ENCODE results near the gene UGT1A8.

Gene UGT1A8

DNA sequence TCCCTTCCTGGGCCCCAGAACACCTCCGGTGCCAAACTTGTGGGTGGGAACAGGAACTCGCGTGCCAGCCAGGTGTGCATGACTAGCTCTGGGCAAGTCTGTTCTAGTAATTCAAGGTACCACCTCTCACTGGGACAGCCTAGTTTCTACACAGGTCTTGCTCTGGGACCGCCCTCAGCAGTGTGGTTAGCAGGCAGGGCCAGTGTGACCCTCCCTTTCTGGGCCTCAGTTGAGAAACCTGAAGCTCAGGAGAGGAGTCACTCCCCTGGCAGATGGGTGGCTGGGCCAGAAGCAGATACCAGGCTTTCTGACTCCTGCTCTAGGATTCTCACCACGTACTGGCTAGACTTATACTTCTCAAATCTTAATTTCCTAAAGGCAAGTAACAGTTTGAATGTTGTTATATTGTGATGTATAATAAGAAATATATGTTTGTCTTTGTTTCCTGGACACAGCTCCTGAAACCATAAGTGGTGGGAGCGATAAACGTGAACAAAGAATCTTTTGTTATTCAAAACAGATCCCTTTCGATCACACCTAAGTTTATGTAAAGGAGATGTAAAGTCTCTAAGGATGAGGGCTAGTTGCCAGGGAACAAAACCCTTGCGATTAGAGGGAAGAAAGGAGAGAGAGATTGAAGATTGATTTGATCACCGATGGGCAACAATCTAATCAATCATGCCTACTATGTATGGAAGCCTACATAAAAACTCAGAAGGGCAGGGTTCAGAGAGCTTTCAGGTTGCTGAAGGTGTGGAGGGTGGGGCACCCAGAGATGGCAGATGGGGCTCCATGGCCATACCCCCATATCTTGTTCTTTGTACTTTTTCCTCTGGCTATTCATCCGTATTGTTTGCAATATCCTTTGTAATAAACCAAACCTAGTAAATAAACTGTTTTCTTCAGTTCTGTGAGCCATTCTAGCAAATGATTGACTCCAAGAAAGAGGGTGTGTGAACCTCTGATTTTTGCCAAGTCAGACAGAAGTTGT is 74.3 kb downstream of the UGT1A8 start:
- H3K9me3 ChIP-seq (ENCODE audit: insufficient read depth, low read length): no peaks in the 10 kb centered on the region
- H3K4me2 ChIP-seq (ENCODE audit: low read depth, low read length, poor library complexity, severe bottlenecking): no peak overlapping the region
- TF ChIP-seq, protein P1, sequence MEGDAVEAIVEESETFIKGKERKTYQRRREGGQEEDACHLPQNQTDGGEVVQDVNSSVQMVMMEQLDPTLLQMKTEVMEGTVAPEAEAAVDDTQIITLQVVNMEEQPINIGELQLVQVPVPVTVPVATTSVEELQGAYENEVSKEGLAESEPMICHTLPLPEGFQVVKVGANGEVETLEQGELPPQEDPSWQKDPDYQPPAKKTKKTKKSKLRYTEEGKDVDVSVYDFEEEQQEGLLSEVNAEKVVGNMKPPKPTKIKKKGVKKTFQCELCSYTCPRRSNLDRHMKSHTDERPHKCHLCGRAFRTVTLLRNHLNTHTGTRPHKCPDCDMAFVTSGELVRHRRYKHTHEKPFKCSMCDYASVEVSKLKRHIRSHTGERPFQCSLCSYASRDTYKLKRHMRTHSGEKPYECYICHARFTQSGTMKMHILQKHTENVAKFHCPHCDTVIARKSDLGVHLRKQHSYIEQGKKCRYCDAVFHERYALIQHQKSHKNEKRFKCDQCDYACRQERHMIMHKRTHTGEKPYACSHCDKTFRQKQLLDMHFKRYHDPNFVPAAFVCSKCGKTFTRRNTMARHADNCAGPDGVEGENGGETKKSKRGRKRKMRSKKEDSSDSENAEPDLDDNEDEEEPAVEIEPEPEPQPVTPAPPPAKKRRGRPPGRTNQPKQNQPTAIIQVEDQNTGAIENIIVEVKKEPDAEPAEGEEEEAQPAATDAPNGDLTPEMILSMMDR (IDR thresholded peaks at IDR 0.05; ENCODE audit: insufficient read depth, low read length, poor library complexity, severe bottlenecking): no peak
- TF ChIP-seq EZH2phosphoT487 (conservative IDR thresholded peaks at IDR 0.05; ENCODE audit: low read length): no peak
- H3K27me3 ChIP-seq (ENCODE audit: low read length): no peaks in the 10 kb centered on the region
- no peaks in the 10 kb centered on the region for H3K79me2 ChIP-seq (ENCODE audit: insufficient read depth, low read length)
- no peaks in the 10 kb centered on the region for H3F3A ChIP-seq (ENCODE audit: insufficient read depth)
- H3K4me3 ChIP-seq (ENCODE audit: insufficient read depth, low read length, poor library complexity, severe bottlenecking): no peak overlapping the region
- H2AFZ ChIP-seq (ENCODE audit: low read depth, low read length, severe bottlenecking): no peak overlapping the region
- H4K20me1 ChIP-seq (ENCODE audit: low read depth, low read length): no peaks in the 10 kb centered on the region
- no peaks in the 10 kb centered on the region for H3K9me2 ChIP-seq (replicated peaks; ENCODE audit: insufficient read depth, low read length)
- no peak overlapping the region for H3K9ac ChIP-seq (ENCODE audit: low read length)
- no peak overlapping the region for H3K27ac ChIP-seq (ENCODE audit: low read depth, low read length)
- H3K36me3 ChIP-seq (ENCODE audit: low read length): no peaks in the 10 kb centered on the region

DNA sequence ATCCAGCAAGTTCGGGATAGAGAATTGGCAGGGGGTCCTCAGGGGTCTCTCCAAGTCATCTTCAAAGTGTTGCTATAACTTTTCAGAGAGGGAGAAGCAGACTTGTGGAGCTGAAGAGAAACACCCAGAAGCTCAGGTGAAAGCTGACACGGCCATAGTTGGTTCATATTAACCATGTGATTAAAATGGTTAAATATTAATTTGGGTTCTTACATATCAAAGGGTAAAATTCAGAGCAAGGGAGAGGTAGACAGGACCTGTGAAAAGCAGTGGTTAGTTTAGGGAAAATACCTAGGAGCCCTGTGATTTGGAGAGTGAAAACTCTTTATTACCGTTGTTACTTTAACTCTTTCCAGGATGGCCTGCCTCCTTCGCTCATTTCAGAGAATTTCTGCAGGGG is 75.2 kb downstream of the UGT1A8 start, which contains the start of gene UGT1A6:
Gene UGT1A6, plus strand, starts transcription at position 243 of the 400 bp plus-strand sequence. Its CDS starts 115 bp downstream, at position 358.
- H3K79me2 ChIP-seq (ENCODE audit: insufficient read depth, low read length): no peaks in the 10 kb centered on the region
- no peak within 1 kb of the TSS for H3K4me3 ChIP-seq (ENCODE audit: insufficient read depth, low read length, poor library complexity, severe bottlenecking)
- no peak within 1 kb of the TSS for H3K9ac ChIP-seq (ENCODE audit: low read length)
- H3K36me3 ChIP-seq (ENCODE audit: low read length): no peaks in the 10 kb centered on the region
- no peak within 1 kb of the TSS for H3K4me2 ChIP-seq (ENCODE audit: low read depth, low read length, poor library complexity, severe bottlenecking)
- no peak within 1 kb of the TSS for H2AFZ ChIP-seq (ENCODE audit: low read depth, low read length, severe bottlenecking)
- H3K9me3 ChIP-seq (ENCODE audit: insufficient read depth, low read length): no peaks in the 10 kb centered on the region
- H3K9me2 ChIP-seq (replicated peaks; ENCODE audit: insufficient read depth, low read length): no peaks in the 10 kb centered on the region
- no peaks in the 10 kb centered on the region for H3F3A ChIP-seq (ENCODE audit: insufficient read depth)
- TF ChIP-seq, protein P1 (IDR thresholded peaks at IDR 0.05; ENCODE audit: insufficient read depth, low read length, poor library complexity, severe bottlenecking): no peak
- TF ChIP-seq EZH2phosphoT487 (conservative IDR thresholded peaks at IDR 0.05; ENCODE audit: low read length): no peak
- H3K27ac ChIP-seq (ENCODE audit: low read depth, low read length): no peak within 1 kb of the TSS
- H3K27me3 ChIP-seq (ENCODE audit: low read length): no peaks in the 10 kb centered on the region
- no peaks in the 10 kb centered on the region for H4K20me1 ChIP-seq (ENCODE audit: low read depth, low read length)

DNA sequence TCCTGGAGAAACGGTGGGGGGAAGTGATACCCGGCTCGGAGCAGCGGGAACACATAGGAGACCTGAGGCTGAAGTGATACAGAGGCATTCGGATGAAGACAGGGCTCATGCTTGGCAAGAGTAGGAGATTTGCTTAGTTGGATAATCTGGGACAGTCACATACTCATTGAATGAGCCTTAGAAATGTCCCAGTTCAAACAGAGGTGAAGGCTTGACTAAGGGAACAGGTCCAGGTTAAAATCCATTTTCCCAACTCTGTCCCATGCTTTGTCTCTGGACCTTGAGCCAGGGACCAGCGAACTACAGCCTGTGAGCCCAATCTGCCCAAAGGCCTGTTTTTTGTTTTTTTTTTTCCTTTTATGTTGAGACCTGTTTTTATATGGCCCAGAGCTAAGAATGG is 76.5 kb downstream of the UGT1A8 start:
- Histone ChIP-seq H3K9me3 (ENCODE audit: insufficient read depth, low read length) (no peaks in the 10 kb centered on the region), H3K9me2 (replicated peaks; ENCODE audit: insufficient read depth, low read length) (no peaks in the 10 kb centered on the region), H3F3A (ENCODE audit: insufficient read depth) (no peaks in the 10 kb centered on the region)

More for the DNA sequence above, 76.5 kb downstream of the UGT1A8 start:
- no peaks in the 10 kb centered on the region for H4K20me1 ChIP-seq (ENCODE audit: low read depth, low read length)
- H3K36me3 ChIP-seq (ENCODE audit: low read length): no peaks in the 10 kb centered on the region
- no peak overlapping the region for H3K9ac ChIP-seq (ENCODE audit: low read length)
- H3K4me3 ChIP-seq (ENCODE audit: insufficient read depth, low read length, poor library complexity, severe bottlenecking): no peak overlapping the region
- no peak overlapping the region for H3K4me2 ChIP-seq (ENCODE audit: low read depth, low read length, poor library complexity, severe bottlenecking)
- TF ChIP-seq EZH2phosphoT487 (conservative IDR thresholded peaks at IDR 0.05; ENCODE audit: low read length): no peak
- TF ChIP-seq, protein P1 (IDR thresholded peaks at IDR 0.05; ENCODE audit: insufficient read depth, low read length, poor library complexity, severe bottlenecking): no peak
- H2AFZ ChIP-seq (ENCODE audit: low read depth, low read length, severe bottlenecking): no peak overlapping the region
- H3K27me3 ChIP-seq (ENCODE audit: low read length): no peaks in the 10 kb centered on the region
- H3K27ac ChIP-seq (ENCODE audit: low read depth, low read length): no peak overlapping the region
- H3K79me2 ChIP-seq (ENCODE audit: insufficient read depth, low read length): no peaks in the 10 kb centered on the region

All from SU-DHL-6 (cell line).